Measurements from ENCODE around the gene E2F2. TPM values are rescaled to one million over a fixed set of nuclear protein-coding genes. Genes with fewer than 3 reads are reported as not detected.

E2F2 gene
- total and polyA plus RNA-seq, 10 donors = 0.89 to 18.9 (median 4.9) TPM

DNA sequence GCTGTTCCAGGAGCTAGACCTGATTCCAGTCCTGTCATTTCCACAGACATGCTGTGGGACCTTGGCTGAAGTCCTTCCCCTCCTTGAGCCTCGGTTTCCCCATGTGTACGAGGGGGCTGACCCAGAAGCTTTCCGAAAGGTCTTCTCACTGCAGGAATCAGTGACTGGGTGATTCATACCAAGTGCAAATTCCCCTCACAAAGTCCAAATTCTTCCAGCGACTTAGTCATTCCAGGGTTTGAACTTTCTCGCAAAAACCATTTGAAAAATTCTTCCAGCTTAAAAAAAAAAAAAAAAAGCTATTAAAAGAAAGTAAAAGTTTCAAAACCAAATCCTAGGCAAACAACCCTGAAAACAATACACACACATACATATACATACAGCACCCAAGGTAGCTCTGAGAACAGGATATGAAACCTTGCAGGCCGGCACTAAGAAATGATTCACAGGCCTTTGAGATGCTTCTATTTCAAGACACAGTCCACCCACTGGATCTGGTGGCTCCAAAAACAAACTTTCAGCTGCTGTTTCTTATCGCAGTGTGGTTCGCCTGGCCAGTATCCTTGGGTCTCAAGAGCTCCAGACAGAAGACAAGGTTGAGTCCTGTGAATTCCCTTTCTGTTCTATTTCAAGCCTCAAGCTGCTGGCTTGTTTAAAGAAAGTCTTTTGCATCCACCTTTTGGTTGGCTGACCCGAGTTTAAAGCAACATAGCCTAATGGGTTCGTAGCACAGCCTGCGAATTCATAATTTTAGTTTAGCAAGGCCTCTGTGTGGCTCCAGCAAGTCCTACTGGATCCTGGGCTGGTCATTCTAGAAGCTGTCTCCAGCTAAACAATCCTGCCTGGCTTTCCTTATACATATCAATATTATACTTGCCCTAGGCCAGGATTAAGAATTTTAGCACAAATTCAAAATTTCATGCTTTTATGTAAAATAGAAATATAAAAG lies 46.3 kb upstream of the E2F2 start:
- no peak overlapping the region for H3K4me3 ChIP-seq
- intact Hi-C loops (cut with DNase I; ENCODE audit: low total_unique reads) = no loop called here
- DNase-seq = peak; percentile 41
- H3K27ac ChIP-seq = peak overlapping the region; percentile 66 to 87 (median 78)
- no peaks in the 10 kb centered on the region for H3K27me3 ChIP-seq (replicated peaks in 1 of 7)
- H3K36me3 ChIP-seq = no peaks in the 10 kb centered on the region
- WGBS, 5 donors = 47 to 66% (median 52%) methylated on average over 11 of the region's 11 CpGs
- TF ChIP-seq POLR2A (IDR thresholded peaks at IDR 0.05) (no peak), POLR2AphosphoS5 (IDR thresholded peaks at IDR 0.05) (peak in 1 of 3 donors; percentile 18)
- TF ChIP-seq, protein P1, sequence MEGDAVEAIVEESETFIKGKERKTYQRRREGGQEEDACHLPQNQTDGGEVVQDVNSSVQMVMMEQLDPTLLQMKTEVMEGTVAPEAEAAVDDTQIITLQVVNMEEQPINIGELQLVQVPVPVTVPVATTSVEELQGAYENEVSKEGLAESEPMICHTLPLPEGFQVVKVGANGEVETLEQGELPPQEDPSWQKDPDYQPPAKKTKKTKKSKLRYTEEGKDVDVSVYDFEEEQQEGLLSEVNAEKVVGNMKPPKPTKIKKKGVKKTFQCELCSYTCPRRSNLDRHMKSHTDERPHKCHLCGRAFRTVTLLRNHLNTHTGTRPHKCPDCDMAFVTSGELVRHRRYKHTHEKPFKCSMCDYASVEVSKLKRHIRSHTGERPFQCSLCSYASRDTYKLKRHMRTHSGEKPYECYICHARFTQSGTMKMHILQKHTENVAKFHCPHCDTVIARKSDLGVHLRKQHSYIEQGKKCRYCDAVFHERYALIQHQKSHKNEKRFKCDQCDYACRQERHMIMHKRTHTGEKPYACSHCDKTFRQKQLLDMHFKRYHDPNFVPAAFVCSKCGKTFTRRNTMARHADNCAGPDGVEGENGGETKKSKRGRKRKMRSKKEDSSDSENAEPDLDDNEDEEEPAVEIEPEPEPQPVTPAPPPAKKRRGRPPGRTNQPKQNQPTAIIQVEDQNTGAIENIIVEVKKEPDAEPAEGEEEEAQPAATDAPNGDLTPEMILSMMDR (IDR thresholded peaks at IDR 0.05 in 8 of 11, conservative IDR thresholded peaks at IDR 0.05 in 3 of 11) = no peak
- peaks cover 13 to 97% (median 57%) of the 10 kb centered on the region in 6 donors for H3K4me1 ChIP-seq
- H3K9me3 ChIP-seq = no peaks in the 10 kb centered on the region

DNA sequence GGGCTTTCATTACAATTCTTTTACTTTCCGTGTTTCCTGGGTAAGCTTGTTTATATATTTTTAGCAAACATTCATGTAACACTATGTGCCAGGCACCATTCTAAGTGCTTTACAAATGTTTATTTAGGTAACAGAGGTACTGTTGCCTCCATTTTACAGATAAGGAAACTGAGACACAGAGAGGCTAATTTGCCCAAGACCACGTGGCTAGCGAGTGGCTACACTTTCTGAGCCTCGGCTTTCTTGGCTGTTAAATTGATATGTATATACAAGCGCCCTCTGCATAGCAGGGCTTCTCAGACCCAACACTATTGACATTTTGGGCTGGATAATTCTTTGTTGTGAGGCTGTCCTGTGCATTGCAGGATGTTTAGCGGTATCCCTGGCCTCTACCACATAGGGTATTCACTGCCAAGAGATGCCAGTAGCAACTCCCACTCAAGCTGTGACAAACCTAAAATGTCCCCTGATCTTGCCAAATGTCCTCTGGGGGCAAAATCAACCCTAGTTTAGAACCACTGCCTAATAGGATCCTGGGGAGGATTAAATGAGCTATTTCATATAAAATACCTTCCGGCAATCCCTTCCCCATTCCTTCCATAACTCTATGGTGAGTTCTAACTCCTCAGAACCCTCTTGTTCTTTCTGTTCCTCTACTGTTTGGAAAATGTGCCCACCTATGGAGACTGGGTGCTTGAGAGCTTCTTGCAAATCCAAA lies 45.5 kb upstream of the E2F2 start:
- Histone ChIP-seq H3K4me3 (no peak overlapping the region), H3K27me3 (replicated peaks in 1 of 7) (no peaks in the 10 kb centered on the region), H3K36me3 (no peaks in the 10 kb centered on the region), H3K4me1 (peaks cover 13 to 92% (median 56%) of the 10 kb centered on the region in 6 donors), H3K9me3 (no peaks in the 10 kb centered on the region), H3K27ac (peak overlapping the region; percentile 66 to 87 (median 78))
- TF ChIP-seq, protein P1 (IDR thresholded peaks at IDR 0.05 in 8 of 11, conservative IDR thresholded peaks at IDR 0.05 in 3 of 11) = no peak
- no peak for DNase-seq
- intact Hi-C loops (cut with DNase I; ENCODE audit: low total_unique reads) = no loop called here
- 77 to 90% (median 87%) methylated on average over 7 of the region's 7 CpGs for WGBS, 5 donors

DNA sequence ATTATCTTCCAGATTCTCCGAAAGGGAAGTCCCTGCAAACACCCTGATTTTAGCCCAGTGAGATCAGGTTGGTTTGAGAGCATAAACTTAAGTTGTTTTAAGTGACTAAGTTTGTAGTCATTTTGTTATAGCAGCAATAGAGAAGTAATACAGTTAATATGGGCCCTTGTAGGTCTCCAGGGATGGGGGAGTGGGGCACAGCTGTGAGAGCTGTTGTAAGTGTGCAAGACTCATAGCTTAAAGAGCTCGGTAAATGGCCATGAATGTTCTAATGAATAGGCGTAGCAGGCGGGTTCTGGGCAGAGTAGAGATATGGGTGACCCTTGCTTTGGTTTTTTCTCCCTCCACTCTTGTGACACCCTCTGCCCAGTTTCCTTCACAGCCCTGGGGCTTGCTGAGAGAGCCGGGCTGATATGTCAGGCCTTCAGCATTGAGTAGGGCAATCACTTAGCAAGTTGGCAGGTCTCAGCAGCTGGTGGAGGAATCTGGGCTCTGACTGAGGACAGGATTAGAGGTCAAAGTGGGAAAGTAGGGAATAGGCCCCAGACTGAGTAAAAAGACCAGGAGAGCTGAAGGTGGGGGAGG lies 44.3 kb upstream of the E2F2 start:
- no peaks in the 10 kb centered on the region for H3K36me3 ChIP-seq
- 68 to 86% (median 76%) methylated on average over 5 of the region's 5 CpGs for WGBS, 5 donors
- peaks cover 10 to 85% (median 49%) of the 10 kb centered on the region in 6 donors for H3K4me1 ChIP-seq
- peak overlapping the region in 4 of 8 donors; percentile 77 to 87 (median 83) for H3K27ac ChIP-seq
- TF ChIP-seq, protein P1 (IDR thresholded peaks at IDR 0.05 in 8 of 11, conservative IDR thresholded peaks at IDR 0.05 in 3 of 11) = no peak
- TF ChIP-seq POLR2A (IDR thresholded peaks at IDR 0.05) = no peak
- no peak for TF ChIP-seq POLR2AphosphoS5 (IDR thresholded peaks at IDR 0.05)
- DNase-seq = peak; percentile 41
- H3K9me3 ChIP-seq = no peaks in the 10 kb centered on the region
- no peak overlapping the region for H3K4me3 ChIP-seq
- intact Hi-C loops (cut with DNase I; ENCODE audit: low total_unique reads) = no loop called here
- no peaks in the 10 kb centered on the region for H3K27me3 ChIP-seq (replicated peaks in 1 of 7)

Data from spleen (tissue), 11 donors.